DND-41 (cell line): ENCODE measurements around the gene BRPF1.

Experiments
- ATAC-seq: fragments of 200-7000 bp; cut with Tn5 transposase; 3 replicates; pipeline ENCODE4 v1.9.1; 2021; ENCODE audit warnings: low read depth; ENCODE audit not compliant: insufficient read depth
- DNase-seq: peaks from one replicate; pipeline ENCODE4 v3.0.0-alpha.2; 2020
- H2AFZ ChIP-seq: 2 replicates; pipeline ENCODE4 v1.6.0; 2012; ENCODE audit warnings: low read depth, low read length
- H3K27ac ChIP-seq: 2 replicates; pipeline ENCODE4 v1.5.1; 2012; ENCODE audit warnings: low read length, inconsistent platforms
- H3K27me3 ChIP-seq: fragments of 200-600 bp; sonication (generic); 2 replicates; pipeline ENCODE4 v1.6.0; 2012; ENCODE audit warnings: low read length, mild to moderate bottlenecking, inconsistent platforms; ENCODE audit not compliant: insufficient read depth, poor library complexity
- H3K36me3 ChIP-seq: 2 replicates; pipeline ENCODE4 v1.5.1; 2012; ENCODE audit warnings: low read length, inconsistent platforms; ENCODE audit not compliant: insufficient read depth
- H3K4me1 ChIP-seq: 2 replicates; pipeline ENCODE4 v1.5.1; 2012; ENCODE audit warnings: mild to moderate bottlenecking, low read length; ENCODE audit not compliant: insufficient read depth
- H3K4me2 ChIP-seq: 2 replicates; pipeline ENCODE4 v1.6.0; 2012; ENCODE audit warnings: mild to moderate bottlenecking, moderate library complexity, low read length, inconsistent platforms; ENCODE audit not compliant: insufficient read depth
- H3K4me3 ChIP-seq, 2 experiments: fragments of 200-600 bp in 1 of 2; shearing (Covaris generic) in 1 of 2; 2 replicates each; pipeline ENCODE4 v1.5.1; 2012 to 2016; ENCODE audit warnings: inconsistent platforms in 2 of 2, low read length in 2 of 2, mild to moderate bottlenecking in 2 of 2, low read depth in 1 of 2, moderate library complexity in 1 of 2
- H3K79me2 ChIP-seq: 2 replicates; pipeline ENCODE4 v1.6.0; 2012; ENCODE audit warnings: low read length, inconsistent platforms; ENCODE audit not compliant: insufficient read depth
- H3K9ac ChIP-seq: 2 replicates; pipeline ENCODE4 v1.6.0; 2012; ENCODE audit warnings: low read depth, mild to moderate bottlenecking, inconsistent platforms, low read length, moderate library complexity
- H3K9me3 ChIP-seq: 2 replicates; pipeline ENCODE4 v1.5.1; 2012; ENCODE audit warnings: low read length, moderate library complexity, mild to moderate bottlenecking, inconsistent platforms; ENCODE audit not compliant: insufficient read depth, severe bottlenecking
- H4K20me1 ChIP-seq: 2 replicates; pipeline ENCODE4 v1.6.0; 2012; ENCODE audit warnings: low read length; ENCODE audit not compliant: insufficient read depth
- EZH2 ChIP-seq: IDR thresholded peaks from 3 replicates; pipeline ENCODE4 v1.6.1; 2012; ENCODE audit warnings: borderline replicate concordance, low read depth, mild to moderate bottlenecking, moderate library complexity, low read length, inconsistent platforms; ENCODE audit not compliant: severe bottlenecking
- TF ChIP-seq, protein P1 (sequence below): IDR thresholded peaks from 2 replicates; pipeline ENCODE4 v1.5.1; 2012; ENCODE audit warnings: borderline replicate concordance, low read length, moderate library complexity, mild to moderate bottlenecking; ENCODE audit not compliant: poor library complexity, severe bottlenecking; ENCODE audit errors: extremely low read depth

Gene BRPF1

GRCh38 chr3:9745521-9745920 is 14.0 kb downstream of the BRPF1 start:
- Histone ChIP-seq H2AFZ (no peak overlapping the region), H3K9ac (no peak overlapping the region), H3K4me2 (no peak overlapping the region), H3K4me1 (peaks cover 14% of the 10 kb centered on the region), H3K27me3 (no peaks in the 10 kb centered on the region), H3K79me2 (no peaks in the 10 kb centered on the region), H3K9me3 (no peaks in the 10 kb centered on the region), H3K4me3 (no peak overlapping the region), H3K36me3 (peaks cover 82% of the 10 kb centered on the region), H3K27ac (no peak overlapping the region), H4K20me1 (peaks cover 10% of the 10 kb centered on the region)
- ATAC-seq, result no peak
- no peak for DNase-seq
- no peak for TF ChIP-seq EZH2
- TF ChIP-seq, protein P1, sequence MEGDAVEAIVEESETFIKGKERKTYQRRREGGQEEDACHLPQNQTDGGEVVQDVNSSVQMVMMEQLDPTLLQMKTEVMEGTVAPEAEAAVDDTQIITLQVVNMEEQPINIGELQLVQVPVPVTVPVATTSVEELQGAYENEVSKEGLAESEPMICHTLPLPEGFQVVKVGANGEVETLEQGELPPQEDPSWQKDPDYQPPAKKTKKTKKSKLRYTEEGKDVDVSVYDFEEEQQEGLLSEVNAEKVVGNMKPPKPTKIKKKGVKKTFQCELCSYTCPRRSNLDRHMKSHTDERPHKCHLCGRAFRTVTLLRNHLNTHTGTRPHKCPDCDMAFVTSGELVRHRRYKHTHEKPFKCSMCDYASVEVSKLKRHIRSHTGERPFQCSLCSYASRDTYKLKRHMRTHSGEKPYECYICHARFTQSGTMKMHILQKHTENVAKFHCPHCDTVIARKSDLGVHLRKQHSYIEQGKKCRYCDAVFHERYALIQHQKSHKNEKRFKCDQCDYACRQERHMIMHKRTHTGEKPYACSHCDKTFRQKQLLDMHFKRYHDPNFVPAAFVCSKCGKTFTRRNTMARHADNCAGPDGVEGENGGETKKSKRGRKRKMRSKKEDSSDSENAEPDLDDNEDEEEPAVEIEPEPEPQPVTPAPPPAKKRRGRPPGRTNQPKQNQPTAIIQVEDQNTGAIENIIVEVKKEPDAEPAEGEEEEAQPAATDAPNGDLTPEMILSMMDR, result no peak

GRCh38 chr3:9746330-9746729 is 14.8 kb downstream of the BRPF1 start:
- Histone ChIP-seq H3K79me2 (peaks cover 4% of the 10 kb centered on the region), H4K20me1 (peaks cover 7% of the 10 kb centered on the region; the same call in 1 of the 2 replicates), H3K27ac (no peak overlapping the region), H2AFZ (no peak overlapping the region), H3K36me3 (peaks cover 75% of the 10 kb centered on the region), H3K9ac (no peak overlapping the region), H3K4me2 (no peak overlapping the region), H3K4me1 (peaks cover 22% of the 10 kb centered on the region), H3K9me3 (no peaks in the 10 kb centered on the region), H3K27me3 (no peaks in the 10 kb centered on the region), H3K4me3 (no peak overlapping the region)
- ATAC-seq (no peak), DNase-seq (no peak)
- TF ChIP-seq, protein P1, result no peak
- TF ChIP-seq EZH2, result no peak

DNA sequence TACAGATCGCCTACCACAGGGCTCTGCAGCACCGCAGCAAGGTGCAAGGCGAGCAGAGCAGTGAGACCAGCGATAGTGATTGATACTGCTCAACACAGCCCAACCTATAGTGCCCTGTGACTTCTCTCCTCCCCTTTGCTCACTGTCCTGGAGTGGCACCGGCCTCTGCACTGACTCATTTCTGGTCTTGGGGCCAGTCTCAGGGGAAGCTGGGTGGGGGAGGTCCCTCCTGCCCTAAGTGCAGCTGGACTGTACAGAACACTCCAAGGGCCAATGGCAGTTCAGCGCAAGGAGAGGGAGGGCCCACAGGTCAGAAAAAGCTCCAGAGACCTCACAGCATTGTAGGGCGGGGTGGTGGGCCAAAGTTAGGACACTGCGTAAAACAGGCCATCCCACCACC is 15.7 kb downstream of the BRPF1 start:
- Histone ChIP-seq H2AFZ (no peak overlapping the region), H3K79me2 (peaks cover 4% of the 10 kb centered on the region), H3K4me3 (no peak overlapping the region), H3K36me3 (peaks cover 74% of the 10 kb centered on the region), H3K9me3 (no peaks in the 10 kb centered on the region), H3K27ac (no peak overlapping the region), H3K4me2 (no peak overlapping the region), H3K4me1 (peaks cover 26% of the 10 kb centered on the region), H4K20me1 (no peaks in the 10 kb centered on the region), H3K27me3 (no peaks in the 10 kb centered on the region), H3K9ac (no peak overlapping the region)
- TF ChIP-seq EZH2, result no peak
- no peak for DNase-seq
- no peak for ATAC-seq

DNA sequence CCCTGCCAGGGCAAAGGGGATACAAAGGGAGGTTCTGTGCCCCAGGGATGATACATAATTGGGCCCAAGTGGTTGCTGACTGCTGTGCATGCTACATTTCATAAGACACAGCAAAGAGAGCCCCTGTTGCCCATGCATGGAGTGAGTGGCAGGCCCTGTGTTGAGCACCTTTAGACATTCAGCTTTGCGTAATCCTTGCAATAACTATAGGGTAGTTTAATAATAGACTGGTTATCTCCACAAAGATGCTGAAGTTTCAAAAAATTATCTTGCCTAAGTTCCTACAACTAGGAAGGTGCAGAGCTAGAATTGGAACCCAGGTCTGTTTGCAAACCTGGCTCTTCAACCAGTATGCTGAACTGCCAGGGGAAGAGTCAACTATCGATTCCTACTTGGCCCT is 16.5 kb downstream of the BRPF1 start:
- Histone ChIP-seq H3K36me3 (peaks cover 66% of the 10 kb centered on the region), H3K27me3 (no peaks in the 10 kb centered on the region), H3K4me1 (peaks cover 26% of the 10 kb centered on the region), H4K20me1 (no peaks in the 10 kb centered on the region), H2AFZ (no peak overlapping the region), H3K27ac (no peak overlapping the region), H3K4me3 (no peak overlapping the region), H3K79me2 (peaks cover 4% of the 10 kb centered on the region), H3K9me3 (no peaks in the 10 kb centered on the region), H3K9ac (no peak overlapping the region), H3K4me2 (no peak overlapping the region)
- ATAC-seq, result no peak
- no peak for DNase-seq
- TF ChIP-seq, protein P1, result no peak
- no peak for TF ChIP-seq EZH2
